ENCODE data around the gene GGA2.

DNA sequence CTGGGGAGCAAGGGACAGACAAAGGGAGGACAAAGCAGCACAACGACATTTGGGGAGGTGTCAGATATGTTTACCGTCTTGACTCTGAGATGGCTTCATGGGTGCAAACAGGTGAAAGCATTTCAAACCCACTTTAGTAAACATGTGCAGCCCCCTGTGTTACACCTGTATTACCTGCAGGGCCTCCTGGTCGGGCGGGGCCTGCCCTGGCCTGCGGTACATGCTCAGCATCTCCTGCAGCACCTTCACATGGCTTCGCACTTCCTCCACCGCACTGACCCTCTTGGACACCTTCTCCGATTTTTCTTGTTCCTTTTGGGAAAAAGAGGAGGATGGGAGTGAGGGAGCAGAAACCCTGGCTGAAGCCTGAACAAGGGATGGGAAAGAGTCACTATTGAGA is 24.5 kb downstream of the GGA2 start:
- TF ChIP-seq, protein P1, sequence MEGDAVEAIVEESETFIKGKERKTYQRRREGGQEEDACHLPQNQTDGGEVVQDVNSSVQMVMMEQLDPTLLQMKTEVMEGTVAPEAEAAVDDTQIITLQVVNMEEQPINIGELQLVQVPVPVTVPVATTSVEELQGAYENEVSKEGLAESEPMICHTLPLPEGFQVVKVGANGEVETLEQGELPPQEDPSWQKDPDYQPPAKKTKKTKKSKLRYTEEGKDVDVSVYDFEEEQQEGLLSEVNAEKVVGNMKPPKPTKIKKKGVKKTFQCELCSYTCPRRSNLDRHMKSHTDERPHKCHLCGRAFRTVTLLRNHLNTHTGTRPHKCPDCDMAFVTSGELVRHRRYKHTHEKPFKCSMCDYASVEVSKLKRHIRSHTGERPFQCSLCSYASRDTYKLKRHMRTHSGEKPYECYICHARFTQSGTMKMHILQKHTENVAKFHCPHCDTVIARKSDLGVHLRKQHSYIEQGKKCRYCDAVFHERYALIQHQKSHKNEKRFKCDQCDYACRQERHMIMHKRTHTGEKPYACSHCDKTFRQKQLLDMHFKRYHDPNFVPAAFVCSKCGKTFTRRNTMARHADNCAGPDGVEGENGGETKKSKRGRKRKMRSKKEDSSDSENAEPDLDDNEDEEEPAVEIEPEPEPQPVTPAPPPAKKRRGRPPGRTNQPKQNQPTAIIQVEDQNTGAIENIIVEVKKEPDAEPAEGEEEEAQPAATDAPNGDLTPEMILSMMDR (IDR thresholded peaks at IDR 0.05), result no peak
- no peak for TF ChIP-seq EP300 (IDR thresholded peaks at IDR 0.05)

All from sigmoid colon (tissue), 4 donors.